HG02623 (cell line): ENCODE measurements around the gene JOSD2.
"Not testable (repeated sequence)": the region's sequence is repeated elsewhere in the genome, so short reads cannot be mapped to it uniquely, and the experiment has no call there.

Experiments
- ATAC-seq: cut with Tn5 transposase; IDR thresholded peaks from one replicate; pipeline ENCODE4 v1.9.1; 2021; ENCODE audit warnings: moderate library complexity; ENCODE audit not compliant: unreplicated experiment

JOSD2 gene

GRCh38 chr19:50547385-50548190 lies 36.6 kb upstream of the JOSD2 start:
- no peak for ATAC-seq

DNA sequence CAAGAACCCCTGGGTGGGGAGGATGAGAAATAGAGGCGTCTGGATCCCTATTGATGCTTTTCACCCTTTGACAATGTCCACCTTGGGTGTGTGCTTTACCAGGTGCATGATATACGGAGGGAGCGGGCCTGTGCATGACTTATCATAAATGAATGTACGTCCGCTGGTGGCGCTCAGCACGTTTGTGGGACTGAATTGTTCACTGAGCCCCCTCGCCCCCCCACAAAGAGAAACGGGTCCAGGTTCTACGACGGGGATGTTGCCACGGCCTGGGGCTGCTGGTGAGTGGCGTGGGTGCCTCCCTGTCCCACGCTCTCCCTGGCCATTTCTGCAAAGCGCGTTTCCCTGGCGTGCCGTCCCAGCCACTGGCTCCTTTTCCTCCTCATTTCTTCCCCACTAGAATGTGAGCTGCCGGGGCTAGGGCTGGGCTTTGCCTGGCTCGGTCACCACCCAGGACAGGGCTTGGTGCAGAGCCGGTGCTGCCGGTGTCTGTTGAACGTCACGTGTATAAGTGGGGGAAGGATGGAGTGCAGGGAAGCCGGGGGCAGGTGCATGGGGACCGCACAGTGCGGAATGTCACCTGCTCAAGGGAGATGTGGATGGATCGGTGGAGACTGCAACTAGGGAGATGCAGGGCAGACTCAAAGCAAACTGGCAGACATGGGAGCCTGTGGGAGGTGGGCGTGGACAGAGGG lies 35.7 kb upstream of the JOSD2 start:
- no peak for ATAC-seq

GRCh38 chr19:50542943-50543342 lies 32.0 kb upstream of the JOSD2 start:
- ATAC-seq: no peak

GRCh38 chr19:50537769-50538230 lies 26.8 kb upstream of the JOSD2 start:
- ATAC-seq: no peak

DNA sequence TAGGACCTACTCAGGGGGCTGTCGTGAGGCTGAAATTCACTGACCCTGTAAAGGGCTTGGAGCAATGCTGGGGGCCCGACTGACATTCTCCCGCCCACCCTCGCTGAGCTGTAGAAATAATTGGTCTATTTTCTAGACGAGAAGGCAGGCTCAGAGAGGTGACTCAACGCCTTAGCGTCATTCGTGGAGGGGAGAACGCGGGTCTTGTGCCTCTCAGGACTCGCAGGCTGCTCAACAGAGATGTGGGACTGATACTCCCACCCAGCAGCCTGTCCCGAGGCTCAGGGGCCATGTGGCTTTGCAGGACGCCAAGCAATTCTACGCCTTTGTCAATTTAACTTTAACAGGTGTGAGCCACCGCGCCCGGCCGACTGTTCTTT lies 26.3 kb upstream of the JOSD2 start:
- ATAC-seq: no peak

DNA sequence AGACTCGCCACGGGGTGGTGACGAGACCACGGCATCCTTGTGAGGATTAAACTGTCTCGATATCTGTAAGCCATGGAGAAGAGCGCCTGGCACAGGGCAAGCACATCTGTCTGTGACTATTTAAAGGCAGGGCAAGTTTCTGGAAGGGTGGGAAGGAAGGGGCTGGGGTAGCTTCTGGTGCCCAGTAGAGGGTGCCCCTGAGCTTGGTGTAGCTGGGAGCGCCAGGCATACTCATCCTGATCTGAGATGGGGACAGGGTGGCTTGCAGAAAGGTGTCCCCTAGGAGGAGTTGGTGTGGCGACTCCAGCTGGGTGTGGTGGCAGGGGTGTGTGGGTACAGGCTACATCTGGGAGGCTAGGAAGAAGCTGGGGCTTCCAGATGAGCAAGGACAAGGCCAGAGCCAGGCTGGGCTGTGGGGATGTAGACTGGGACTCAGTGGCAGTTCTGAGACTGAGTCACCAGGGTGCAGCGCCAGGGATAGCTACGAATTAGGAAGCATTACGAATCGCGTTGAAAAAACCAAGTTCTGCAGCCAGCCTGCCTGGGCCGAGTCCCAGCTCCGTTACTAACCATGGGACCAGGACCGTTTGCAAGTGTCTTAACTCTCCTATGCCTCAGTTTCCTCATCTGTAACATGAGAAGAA lies 25.8 kb upstream of the JOSD2 start:
- ATAC-seq: no peak

DNA sequence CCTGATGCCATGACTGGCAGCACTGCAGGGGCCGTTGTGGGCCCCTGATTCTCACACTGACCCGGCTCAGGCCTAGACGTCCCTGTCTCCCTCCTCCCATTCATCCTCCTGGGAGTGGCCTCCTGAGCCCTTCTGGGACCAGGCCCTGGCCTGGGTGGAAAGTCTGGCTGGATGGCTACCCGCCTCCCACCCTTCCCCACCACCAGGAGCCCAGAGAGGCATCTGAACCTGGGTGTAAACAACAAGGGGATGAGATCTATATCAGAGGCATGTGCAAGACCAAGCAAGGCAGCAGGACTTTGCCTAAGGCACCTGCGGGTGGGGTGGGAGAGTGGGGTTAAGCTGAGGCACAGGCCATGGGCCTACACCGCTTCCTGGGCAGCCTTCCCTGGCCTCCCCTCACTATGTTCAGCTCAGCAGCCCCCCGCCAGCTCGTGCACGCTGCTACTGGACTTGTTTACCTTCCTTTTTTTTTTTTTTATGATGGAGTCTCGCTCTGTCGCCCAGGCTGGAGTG lies 24.7 kb upstream of the JOSD2 start:
- ATAC-seq: no peak

DNA sequence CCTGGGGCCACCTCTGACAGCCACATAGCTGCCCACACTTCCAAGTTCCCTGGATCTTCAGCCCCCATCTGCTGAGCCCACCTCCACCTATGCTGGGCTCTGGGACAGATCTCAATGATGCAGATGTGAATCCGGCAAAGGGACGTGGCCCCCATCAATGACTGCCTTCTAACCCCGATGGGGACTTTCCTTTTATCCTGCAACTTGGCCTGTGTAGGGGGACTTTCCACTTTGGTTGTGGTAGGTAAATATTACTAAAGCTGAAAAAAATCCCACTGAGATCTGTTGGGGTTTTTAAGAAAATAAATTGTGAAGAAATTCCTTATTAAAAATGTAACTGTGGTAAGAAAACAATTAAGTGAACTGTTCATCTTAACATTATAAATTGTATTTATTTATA lies 23.5 kb upstream of the JOSD2 start:
- no peak for ATAC-seq

DNA sequence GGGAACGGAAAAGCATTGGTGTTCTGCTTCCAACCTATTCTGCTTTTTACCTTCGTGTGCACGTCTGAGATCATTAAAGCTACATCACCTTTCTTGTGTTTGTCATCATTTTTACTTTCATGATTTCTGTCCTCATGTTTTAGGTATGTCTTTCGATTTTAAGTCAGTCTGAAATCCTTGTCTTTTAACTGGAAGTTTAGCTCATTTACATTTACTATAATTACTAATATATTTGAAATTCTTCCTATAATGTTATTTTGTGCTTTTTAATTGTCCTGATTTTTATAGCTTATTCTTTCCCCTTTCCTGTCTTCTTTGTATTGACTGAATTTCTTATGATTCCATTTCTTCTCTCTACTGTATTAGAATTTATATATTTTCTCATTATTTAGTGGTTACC lies 22.0 kb upstream of the JOSD2 start:
- no peak for ATAC-seq

- ATAC-seq: no peak
Observed at GRCh38 chr19:50531171-50531612, 20.2 kb upstream of the JOSD2 start.

DNA sequence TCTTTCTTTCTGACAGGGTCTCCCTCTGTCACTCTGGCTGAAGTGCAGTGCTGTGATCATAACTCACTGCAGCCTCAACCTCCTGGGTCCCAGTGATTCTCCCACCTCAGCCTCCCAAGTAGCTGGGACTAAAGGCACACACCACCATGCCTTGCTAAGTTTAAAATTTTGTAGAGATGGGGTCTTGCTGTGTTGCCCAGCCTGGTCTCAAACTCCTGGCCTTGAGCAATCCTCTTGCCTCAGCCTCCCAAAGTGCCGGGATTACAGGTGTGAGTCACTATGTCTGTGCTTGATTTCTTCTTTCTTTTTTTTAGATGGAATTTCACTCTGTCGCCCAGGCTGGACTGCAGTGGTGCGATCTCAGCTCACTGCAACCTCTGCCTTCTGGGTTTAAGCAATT lies 17.1 kb upstream of the JOSD2 start:
- not testable (repeated sequence) for ATAC-seq

GRCh38 chr19:50522881-50523280 lies 11.9 kb upstream of the JOSD2 start:
- no peak for ATAC-seq

GRCh38 chr19:50520822-50521465 lies 10.0 kb upstream of the JOSD2 start:
- no peak for ATAC-seq

GRCh38 chr19:50519006-50519575 lies 8.1 kb upstream of the JOSD2 start:
- ATAC-seq: no peak

- ATAC-seq: no peak
Observed at GRCh38 chr19:50518091-50519005, 7.4 kb upstream of the JOSD2 start.

DNA sequence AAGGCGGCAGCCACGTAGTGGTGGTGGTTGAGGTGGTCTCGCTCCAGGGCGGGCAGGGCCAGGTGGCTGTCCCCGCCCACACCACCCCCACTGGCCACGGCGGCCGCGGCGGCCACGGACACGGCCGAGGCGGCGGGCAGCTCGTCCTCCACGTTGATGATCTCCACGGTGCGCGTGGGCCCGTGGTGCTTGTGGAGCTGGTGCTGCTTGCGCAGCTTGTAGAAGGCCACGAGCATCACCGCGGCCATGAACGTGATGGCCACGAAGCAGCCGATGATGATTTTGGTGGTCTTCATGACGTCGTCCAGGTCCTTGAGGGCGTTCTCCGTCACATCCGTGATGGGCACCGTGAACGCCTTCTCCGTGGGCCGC lies 6.7 kb upstream of the JOSD2 start:
- no peak for ATAC-seq

DNA sequence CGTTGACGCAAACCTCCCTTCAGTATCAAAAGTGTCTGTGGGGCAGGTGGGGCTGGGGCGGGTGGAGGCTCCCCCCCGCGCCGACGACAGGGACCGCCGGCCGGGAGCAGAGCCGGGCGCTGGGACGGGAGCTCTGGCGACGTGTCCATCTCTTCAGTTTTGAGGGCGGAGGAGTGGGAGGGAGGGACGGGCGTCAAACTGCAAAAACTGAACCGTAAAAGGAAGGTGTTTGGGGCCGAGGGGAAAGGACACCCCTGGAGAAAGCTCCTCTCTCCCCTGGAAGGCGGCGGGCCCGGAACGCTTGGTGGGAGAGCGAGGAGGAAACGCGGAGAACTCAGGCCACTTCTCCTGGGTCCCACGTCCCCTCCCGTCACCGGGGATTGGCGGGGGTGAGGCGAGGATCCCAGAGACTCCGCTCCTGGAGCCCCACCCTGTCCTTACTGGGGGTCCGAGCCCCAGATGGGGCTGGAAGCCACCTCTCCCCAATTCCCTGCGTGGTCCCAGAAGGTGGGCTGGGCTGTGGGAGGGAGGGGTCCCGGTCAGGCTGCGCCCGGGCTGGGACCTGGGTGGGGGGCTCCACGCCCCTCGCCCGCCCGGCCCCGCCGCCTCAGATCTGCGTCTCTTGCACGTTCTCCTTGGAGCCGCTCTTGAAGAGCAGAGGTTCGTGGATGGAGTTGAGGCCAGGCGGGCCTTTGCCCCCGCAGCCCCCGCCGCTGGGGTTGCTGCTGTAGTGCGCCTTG lies 6.1 kb upstream of the JOSD2 start:
- no peak for ATAC-seq

- no peak for ATAC-seq
Observed at GRCh38 chr19:50516456-50516855, 5.5 kb upstream of the JOSD2 start.

- ATAC-seq: no peak
Observed at GRCh38 chr19:50515168-50515561, 4.2 kb upstream of the JOSD2 start.
